Ishikawa (cell line): ENCODE data around the gene BMPER.

Experiments used
- CEBPB ChIP-seq: IDR thresholded peaks from 2 replicates; pipeline ENCODE4 v1.6.1; 2012
- CREB1 ChIP-seq: IDR thresholded peaks from 2 replicates; pipeline ENCODE4 v1.6.1; 2012; ENCODE audit warnings: low read depth
- EGR1 ChIP-seq: IDR thresholded peaks from 2 replicates; pipeline ENCODE4 v1.6.1; 2012
- EP300 ChIP-seq: IDR thresholded peaks from 2 replicates; pipeline ENCODE4 v1.6.1; 2012; ENCODE audit warnings: borderline replicate concordance
- FOXM1 ChIP-seq: IDR thresholded peaks from 2 replicates; pipeline ENCODE4 v1.6.1; 2012; ENCODE audit warnings: low read depth, borderline replicate concordance
- NFIC ChIP-seq: IDR thresholded peaks from 2 replicates; pipeline ENCODE4 v1.6.1; 2012
- RAD21 ChIP-seq: IDR thresholded peaks from 2 replicates; pipeline ENCODE4 v1.6.1; 2012; ENCODE audit warnings: low read depth
- TAF1 ChIP-seq: IDR thresholded peaks from 2 replicates; pipeline ENCODE4 v1.6.1; 2012; ENCODE audit warnings: low read depth, mild to moderate bottlenecking
- TCF12 ChIP-seq: IDR thresholded peaks from 2 replicates; pipeline ENCODE4 v1.6.1; 2012; ENCODE audit warnings: low read depth
- TEAD4 ChIP-seq: IDR thresholded peaks from 2 replicates; pipeline ENCODE4 v1.6.1; 2012
- YY1 ChIP-seq: IDR thresholded peaks from 2 replicates; pipeline ENCODE4 v1.6.1; 2012; ENCODE audit warnings: low read depth
- ZBTB7A ChIP-seq: IDR thresholded peaks from 2 replicates; pipeline ENCODE4 v1.6.1; 2012; ENCODE audit warnings: low read depth
- TF ChIP-seq, protein P1 (sequence below): IDR thresholded peaks from 2 replicates; pipeline ENCODE4 v1.6.1; 2012; ENCODE audit warnings: low read depth, mild to moderate bottlenecking
- TF ChIP-seq, protein P2 (sequence below): IDR thresholded peaks from 2 replicates; pipeline ENCODE4 v1.6.1; 2012
- TF ChIP-seq, protein P3 (sequence below): IDR thresholded peaks from 2 replicates; pipeline ENCODE4 v1.6.1; 2012

The BMPER gene

DNA sequence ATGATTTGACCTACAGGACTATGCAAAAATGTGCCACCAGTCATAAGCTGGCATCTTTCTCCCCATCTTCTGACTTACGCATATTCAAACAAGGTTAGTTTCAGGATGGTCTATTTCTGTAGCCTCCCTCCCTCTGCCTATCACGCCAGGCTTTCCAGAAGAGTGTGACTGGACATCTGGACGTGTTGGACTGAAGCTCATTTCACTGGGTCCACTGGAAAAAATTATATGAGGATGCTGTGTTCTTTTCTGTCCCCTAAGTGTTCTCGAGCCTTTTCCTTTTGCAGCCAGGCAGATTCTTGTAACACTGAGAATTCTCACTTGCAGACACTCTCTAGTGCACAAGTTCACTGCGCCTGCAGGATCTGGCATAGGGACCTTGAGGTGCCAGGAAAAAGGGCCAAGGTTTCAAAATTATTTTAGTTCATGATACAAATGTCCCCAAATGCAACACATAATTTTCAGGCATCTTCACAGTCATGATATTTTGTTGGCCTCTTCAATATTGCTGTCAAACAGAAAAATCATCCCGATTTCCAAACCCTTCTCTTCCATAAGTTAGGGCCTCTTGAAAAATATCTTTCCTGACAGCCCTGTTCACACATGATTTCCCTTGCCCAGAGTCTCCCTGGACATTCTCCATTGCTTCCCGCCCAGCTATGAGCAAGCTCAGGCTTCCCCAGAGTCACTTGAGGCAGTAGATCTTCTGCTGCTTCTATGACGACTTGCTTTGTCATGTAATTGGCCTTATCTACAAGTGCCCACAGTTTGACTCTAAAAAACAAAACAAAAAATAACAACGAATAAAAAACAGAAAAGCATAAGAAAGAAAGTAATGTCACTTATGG, 170.4 kb downstream of the BMPER start:
- TF ChIP-seq EGR1 (no peak), CREB1 (no peak), RAD21 (no peak), FOXM1 (no peak), ZBTB7A (no peak), NFIC (no peak), YY1 (no peak), TAF1 (no peak), CEBPB (no peak), TCF12 (no peak), EP300 (no peak), TEAD4 (no peak)
- TF ChIP-seq, protein P1, sequence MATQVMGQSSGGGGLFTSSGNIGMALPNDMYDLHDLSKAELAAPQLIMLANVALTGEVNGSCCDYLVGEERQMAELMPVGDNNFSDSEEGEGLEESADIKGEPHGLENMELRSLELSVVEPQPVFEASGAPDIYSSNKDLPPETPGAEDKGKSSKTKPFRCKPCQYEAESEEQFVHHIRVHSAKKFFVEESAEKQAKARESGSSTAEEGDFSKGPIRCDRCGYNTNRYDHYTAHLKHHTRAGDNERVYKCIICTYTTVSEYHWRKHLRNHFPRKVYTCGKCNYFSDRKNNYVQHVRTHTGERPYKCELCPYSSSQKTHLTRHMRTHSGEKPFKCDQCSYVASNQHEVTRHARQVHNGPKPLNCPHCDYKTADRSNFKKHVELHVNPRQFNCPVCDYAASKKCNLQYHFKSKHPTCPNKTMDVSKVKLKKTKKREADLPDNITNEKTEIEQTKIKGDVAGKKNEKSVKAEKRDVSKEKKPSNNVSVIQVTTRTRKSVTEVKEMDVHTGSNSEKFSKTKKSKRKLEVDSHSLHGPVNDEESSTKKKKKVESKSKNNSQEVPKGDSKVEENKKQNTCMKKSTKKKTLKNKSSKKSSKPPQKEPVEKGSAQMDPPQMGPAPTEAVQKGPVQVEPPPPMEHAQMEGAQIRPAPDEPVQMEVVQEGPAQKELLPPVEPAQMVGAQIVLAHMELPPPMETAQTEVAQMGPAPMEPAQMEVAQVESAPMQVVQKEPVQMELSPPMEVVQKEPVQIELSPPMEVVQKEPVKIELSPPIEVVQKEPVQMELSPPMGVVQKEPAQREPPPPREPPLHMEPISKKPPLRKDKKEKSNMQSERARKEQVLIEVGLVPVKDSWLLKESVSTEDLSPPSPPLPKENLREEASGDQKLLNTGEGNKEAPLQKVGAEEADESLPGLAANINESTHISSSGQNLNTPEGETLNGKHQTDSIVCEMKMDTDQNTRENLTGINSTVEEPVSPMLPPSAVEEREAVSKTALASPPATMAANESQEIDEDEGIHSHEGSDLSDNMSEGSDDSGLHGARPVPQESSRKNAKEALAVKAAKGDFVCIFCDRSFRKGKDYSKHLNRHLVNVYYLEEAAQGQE: no peak
- TF ChIP-seq, protein P2, sequence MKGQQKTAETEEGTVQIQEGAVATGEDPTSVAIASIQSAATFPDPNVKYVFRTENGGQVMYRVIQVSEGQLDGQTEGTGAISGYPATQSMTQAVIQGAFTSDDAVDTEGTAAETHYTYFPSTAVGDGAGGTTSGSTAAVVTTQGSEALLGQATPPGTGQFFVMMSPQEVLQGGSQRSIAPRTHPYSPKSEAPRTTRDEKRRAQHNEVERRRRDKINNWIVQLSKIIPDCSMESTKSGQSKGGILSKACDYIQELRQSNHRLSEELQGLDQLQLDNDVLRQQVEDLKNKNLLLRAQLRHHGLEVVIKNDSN: no peak
- TF ChIP-seq, protein P3, sequence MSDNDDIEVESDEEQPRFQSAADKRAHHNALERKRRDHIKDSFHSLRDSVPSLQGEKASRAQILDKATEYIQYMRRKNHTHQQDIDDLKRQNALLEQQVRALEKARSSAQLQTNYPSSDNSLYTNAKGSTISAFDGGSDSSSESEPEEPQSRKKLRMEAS: no peak

DNA sequence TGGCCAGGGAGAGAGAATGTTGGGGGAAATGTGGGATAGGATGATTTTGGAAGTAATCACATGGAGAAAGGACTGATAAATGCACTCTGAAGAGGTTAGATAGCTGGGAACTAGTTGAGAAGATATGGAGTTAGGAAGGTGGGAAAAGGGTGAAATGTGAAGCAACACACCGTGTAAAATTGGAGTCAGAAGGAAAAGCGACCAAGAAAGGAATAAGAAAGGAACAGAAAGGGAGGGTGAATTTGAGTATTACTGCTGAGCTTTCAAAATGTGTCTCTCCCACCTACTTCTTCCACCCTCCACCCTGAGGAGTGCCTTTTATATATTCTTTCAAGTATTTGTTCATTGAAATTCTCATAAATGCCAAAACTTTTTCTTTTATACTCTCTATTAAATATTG, 171.8 kb downstream of the BMPER start:
- TF ChIP-seq EGR1: no peak
- TF ChIP-seq, protein P3: no peak
- TF ChIP-seq, protein P2: no peak
- TF ChIP-seq FOXM1: no peak
- no peak for TF ChIP-seq ZBTB7A
- TF ChIP-seq TEAD4: no peak
- TF ChIP-seq NFIC: no peak
- TF ChIP-seq EP300: no peak
- TF ChIP-seq TAF1: no peak
- TF ChIP-seq YY1: no peak
- TF ChIP-seq, protein P1: no peak
- no peak for TF ChIP-seq CREB1
- no peak for TF ChIP-seq TCF12
- no peak for TF ChIP-seq CEBPB
- no peak for TF ChIP-seq RAD21

DNA sequence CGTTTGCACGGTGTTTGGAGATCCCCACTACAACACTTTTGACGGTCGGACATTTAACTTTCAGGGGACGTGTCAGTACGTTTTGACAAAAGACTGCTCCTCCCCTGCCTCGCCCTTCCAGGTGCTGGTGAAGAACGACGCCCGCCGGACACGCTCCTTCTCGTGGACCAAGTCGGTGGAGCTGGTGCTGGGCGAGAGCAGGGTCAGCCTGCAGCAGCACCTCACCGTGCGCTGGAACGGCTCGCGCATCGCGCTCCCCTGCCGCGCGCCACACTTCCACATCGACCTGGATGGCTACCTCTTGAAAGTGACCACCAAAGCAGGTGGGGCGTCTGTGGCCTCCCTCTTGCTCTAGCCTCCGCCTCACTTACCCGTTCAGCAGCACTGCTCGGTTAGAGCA, 173.5 kb downstream of the BMPER start:
- TF ChIP-seq TCF12 (no peak), ZBTB7A (no peak), EGR1 (no peak), YY1 (no peak), CEBPB (no peak), TEAD4 (no peak), RAD21 (no peak)
- TF ChIP-seq, protein P1: no peak
- TF ChIP-seq, protein P3: no peak
- TF ChIP-seq, protein P2: no peak
